IPS DF 6.9 (cell line): Measurements from ENCODE around the gene RAB43.

Experiments
- DNase-seq: peaks from one replicate; pipeline ENCODE4 v3.0.0-alpha.2; 2013; ENCODE audit warnings: low read depth, low spot score
- H3K27ac ChIP-seq: one replicate; pipeline ENCODE4 v1.5.1; 2013; ENCODE audit warnings: low read length, control low read depth
- H3K27me3 ChIP-seq: 2 replicates; pipeline ENCODE4 v1.6.1; 2013; ENCODE audit warnings: mild to moderate bottlenecking, low read length; ENCODE audit not compliant: control insufficient read depth, insufficient read depth
- H3K36me3 ChIP-seq: 2 replicates; pipeline ENCODE4 v1.6.1; 2013; ENCODE audit warnings: low read length; ENCODE audit not compliant: control insufficient read depth, insufficient read depth
- H3K4me1 ChIP-seq: 2 replicates; pipeline ENCODE4 v1.6.1; 2013; ENCODE audit warnings: low read length; ENCODE audit not compliant: control insufficient read depth, insufficient read depth
- H3K4me3 ChIP-seq: 2 replicates; pipeline ENCODE4 v1.5.1; 2013; ENCODE audit warnings: mild to moderate bottlenecking, low read length
- H3K9me3 ChIP-seq: 2 replicates; pipeline ENCODE4 v1.6.1; 2013; ENCODE audit warnings: low read length, inconsistent platforms; ENCODE audit not compliant: control insufficient read depth, insufficient read depth
- WGBS: extraction: QIAGEN DNeasy Blood & Tissue Kit; methylation state at CpG from one replicate; pipeline ENCODE4 v1.1.7; 2013; ENCODE audit warnings: mixed read lengths, missing lambda C conversion rate; ENCODE audit not compliant: insufficient read length, insufficient coverage; 5-methylcytosine and 5-hydroxymethylcytosine counted together

Gene RAB43

GRCh38 chr3:129061023-129061887 is 60.3 kb downstream of the RAB43 start:
- DNase-seq = no peak
- Histone ChIP-seq H3K4me3 (no peak overlapping the region), H3K9me3 (no peaks in the 10 kb centered on the region), H3K36me3 (no peaks in the 10 kb centered on the region), H3K27me3 (no peaks in the 10 kb centered on the region), H3K27ac (no peak overlapping the region), H3K4me1 (no peaks in the 10 kb centered on the region)
- WGBS = no CpG with 5 or more reads among the region's 19 CpGs

DNA sequence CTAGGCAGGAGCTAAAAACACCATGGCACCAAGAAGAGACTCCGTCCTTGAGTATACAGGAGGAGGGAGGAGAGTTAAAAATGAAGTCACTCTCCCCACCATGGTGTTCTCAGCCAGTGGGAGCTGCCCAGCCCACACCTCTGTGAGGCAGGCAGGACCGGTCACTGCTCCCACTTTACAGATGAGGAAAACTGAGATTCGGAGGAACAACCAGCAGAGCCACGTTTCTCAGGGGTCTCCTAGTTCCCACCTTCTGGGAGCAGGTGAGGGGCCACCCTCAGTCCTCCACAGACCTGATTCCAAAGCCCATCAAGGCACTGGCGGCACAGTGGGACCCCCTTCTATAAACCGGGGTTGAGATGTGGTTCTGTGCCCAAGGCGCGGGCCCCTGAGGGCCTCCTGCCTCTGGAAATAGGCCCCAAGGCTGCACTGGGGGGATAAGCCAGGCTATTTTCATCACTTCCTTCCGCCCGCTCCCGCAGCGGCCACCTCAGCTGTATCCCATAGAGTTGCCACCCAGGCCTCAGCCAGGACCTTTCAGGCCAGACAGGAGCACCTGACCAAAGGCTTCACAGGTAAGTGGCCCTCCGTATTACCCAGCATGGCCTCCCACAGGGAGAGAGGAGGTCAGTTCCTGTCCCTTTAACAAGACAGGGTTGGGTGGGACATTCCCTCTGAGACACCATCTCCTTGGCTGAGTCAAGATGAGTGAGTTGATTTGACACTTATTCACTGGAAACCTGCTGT is 61.2 kb downstream of the RAB43 start, which contains the start of gene GP9:
TSS of gene GP9 (plus strand) at position 504 of the 747 bp plus-strand sequence. CDS start 961 bp downstream, outside the sequence.
- DNase-seq = no peak
- Histone ChIP-seq H3K4me1 (no peaks in the 10 kb centered on the region), H3K4me3 (no peak within 1 kb of the TSS), H3K27ac (no peak within 1 kb of the TSS), H3K36me3 (no peaks in the 10 kb centered on the region), H3K27me3 (no peaks in the 10 kb centered on the region), H3K9me3 (no peaks in the 10 kb centered on the region)
- no CpG with 5 or more reads among the region's 13 CpGs for WGBS

- WGBS = no CpG with 5 or more reads among the region's 11 CpGs
- no peaks in the 10 kb centered on the region for H3K9me3 ChIP-seq
- H3K27me3 ChIP-seq = no peaks in the 10 kb centered on the region
- no peak overlapping the region for H3K4me3 ChIP-seq
- H3K27ac ChIP-seq = no peak overlapping the region
- no peaks in the 10 kb centered on the region for H3K4me1 ChIP-seq
- no peaks in the 10 kb centered on the region for H3K36me3 ChIP-seq
- no peak for DNase-seq
These were observed 62.2 kb downstream of the RAB43 start for GRCh38 chr3:129059311-129059958.

DNA sequence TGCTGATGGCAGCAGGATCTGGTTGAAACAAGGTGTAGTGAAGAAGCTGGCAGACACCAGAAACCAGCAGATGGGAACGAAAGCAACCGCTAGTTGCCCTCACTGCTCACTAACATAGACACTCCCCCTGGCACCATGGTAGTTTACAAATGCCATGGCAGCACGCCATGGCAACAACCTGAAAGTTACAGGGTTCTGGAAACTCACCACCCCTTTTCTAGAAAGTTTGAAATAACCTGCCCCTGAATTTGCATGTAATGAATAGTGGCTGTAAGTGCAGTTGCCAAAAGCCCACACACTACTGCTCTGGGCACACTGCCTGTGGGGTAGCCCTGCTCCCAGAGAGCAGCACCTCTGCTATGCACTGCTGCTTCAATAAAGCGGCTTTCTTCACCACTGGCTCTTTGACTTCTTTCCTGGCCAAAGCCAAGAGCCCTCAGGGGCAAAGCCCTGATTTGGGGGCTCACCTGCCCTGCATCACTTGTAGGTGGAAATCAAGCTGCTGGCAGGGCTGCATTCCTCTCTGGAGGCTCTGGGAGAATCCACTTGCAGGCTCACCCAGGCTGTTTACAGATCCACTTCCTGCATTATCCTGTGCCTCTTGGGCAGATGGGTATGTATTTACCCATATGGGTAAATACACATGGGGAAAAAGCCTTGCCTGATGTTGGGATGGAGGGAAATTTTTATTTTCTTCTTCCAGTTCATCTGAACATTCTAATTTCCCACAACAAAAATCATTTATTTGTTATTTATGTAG is 63.0 kb downstream of the RAB43 start:
- Histone ChIP-seq H3K27ac (no peak overlapping the region), H3K27me3 (no peaks in the 10 kb centered on the region), H3K36me3 (no peaks in the 10 kb centered on the region), H3K9me3 (no peaks in the 10 kb centered on the region), H3K4me1 (no peaks in the 10 kb centered on the region), H3K4me3 (no peak overlapping the region)
- no peak for DNase-seq
- no CpG with 5 or more reads among the region's 4 CpGs for WGBS

- WGBS = no CpG with 5 or more reads among the region's 4 CpGs
- Histone ChIP-seq H3K4me1 (no peaks in the 10 kb centered on the region), H3K27ac (no peak overlapping the region), H3K36me3 (no peaks in the 10 kb centered on the region), H3K27me3 (no peaks in the 10 kb centered on the region), H3K4me3 (no peak overlapping the region), H3K9me3 (no peaks in the 10 kb centered on the region)
- DNase-seq = no peak
These were observed 64.4 kb downstream of the RAB43 start for GRCh38 chr3:129057249-129057648.

- Histone ChIP-seq H3K4me1 (no peaks in the 10 kb centered on the region), H3K36me3 (no peaks in the 10 kb centered on the region), H3K27me3 (no peaks in the 10 kb centered on the region), H3K27ac (no peak overlapping the region), H3K4me3 (no peak overlapping the region), H3K9me3 (no peaks in the 10 kb centered on the region)
- no peak for DNase-seq
- no CpG with 5 or more reads among the region's 9 CpGs for WGBS
These were observed 65.0 kb downstream of the RAB43 start for GRCh38 chr3:129056451-129057173.

- H3K27ac ChIP-seq = no peak overlapping the region
These were observed 66.9 kb downstream of the RAB43 start for GRCh38 chr3:129054605-129055104.

DNA sequence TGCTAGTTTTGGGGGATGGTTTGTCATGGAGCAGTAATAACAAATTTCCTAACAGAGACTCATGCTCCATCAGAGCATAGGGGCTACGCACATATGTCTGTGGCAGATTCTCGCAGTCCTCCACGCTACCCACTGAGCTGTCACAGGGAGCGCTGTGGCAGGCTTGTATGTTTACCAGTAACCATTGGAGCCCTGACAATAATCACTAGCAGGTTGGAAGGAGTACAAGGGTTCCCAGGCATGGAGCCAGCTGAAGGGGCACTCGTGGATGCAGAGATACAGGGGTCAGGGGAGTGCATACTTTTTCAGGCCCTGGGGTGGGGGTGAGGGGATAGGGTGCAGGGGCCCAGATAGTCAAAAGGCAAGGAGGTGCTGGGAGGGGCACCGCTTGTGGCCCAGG is 68.9 kb downstream of the RAB43 start:
- H3K27me3 ChIP-seq = no peaks in the 10 kb centered on the region
- no peaks in the 10 kb centered on the region for H3K9me3 ChIP-seq
- no peak overlapping the region for H3K27ac ChIP-seq
- H3K4me1 ChIP-seq = no peaks in the 10 kb centered on the region
- no peak overlapping the region for H3K4me3 ChIP-seq
- H3K36me3 ChIP-seq = no peaks in the 10 kb centered on the region
- no CpG with 5 or more reads among the region's 6 CpGs for WGBS
- DNase-seq = no peak

More at GRCh38 chr3:129054605-129055104, 66.9 kb downstream of the RAB43 start:
- no peak for DNase-seq
- WGBS = no CpG with 5 or more reads among the region's 3 CpGs
- no peaks in the 10 kb centered on the region for H3K27me3 ChIP-seq
- no peaks in the 10 kb centered on the region for H3K4me1 ChIP-seq
- H3K4me3 ChIP-seq = no peak overlapping the region
- H3K9me3 ChIP-seq = no peaks in the 10 kb centered on the region
- H3K36me3 ChIP-seq = no peaks in the 10 kb centered on the region

DNA sequence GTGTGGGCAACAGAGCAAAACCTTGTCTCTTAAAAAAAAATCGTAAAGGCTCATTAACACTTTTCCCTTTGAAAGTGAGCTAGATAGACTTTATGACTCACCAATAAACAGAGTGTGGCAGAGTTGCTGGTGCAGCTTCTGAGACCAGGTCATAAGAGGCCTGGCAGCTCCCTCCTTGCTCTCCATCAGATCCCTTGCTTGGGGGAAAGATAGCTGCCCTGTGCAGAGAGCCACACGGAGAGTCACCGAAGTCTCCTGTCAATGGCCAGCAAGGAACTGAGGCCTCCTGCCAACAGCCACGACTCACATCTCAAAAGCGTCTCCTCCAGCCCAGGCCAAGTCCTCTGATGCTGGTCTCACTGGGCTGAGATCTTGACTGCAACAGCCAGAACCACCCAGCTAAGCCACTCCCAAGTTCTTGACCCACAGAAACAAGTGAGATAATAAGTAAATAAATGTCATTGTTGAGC is 69.7 kb downstream of the RAB43 start:
- H3K27ac ChIP-seq = no peak overlapping the region
- no peaks in the 10 kb centered on the region for H3K36me3 ChIP-seq
- no peak for DNase-seq
- H3K4me1 ChIP-seq = no peaks in the 10 kb centered on the region; the same call in 1 of the 2 replicates
- no peak overlapping the region for H3K4me3 ChIP-seq
- H3K27me3 ChIP-seq = 0 out of 2 replicates have a peak, but pooled peaks cover 1% of the 10 kb centered on the region
- no peaks in the 10 kb centered on the region for H3K9me3 ChIP-seq
- no CpG with 5 or more reads among the region's 5 CpGs for WGBS
